Activated CD4-positive, alpha-beta T cell treated with anti-CD3 and anti-CD28 coated beads for 24 hours (primary cell): Measurements from ENCODE around the gene PGBD2.
"Not testable (repeated sequence)": the region's sequence is repeated elsewhere in the genome, so short reads cannot be mapped to it uniquely, and the experiment has no call there.

Experiments used
- DNase-seq, 2 donors: peaks; one replicate each; pipeline ENCODE4 v3.0.0-alpha.2; 2020; ENCODE audit warnings: low read depth in 2 of 2

PGBD2 gene

DNA sequence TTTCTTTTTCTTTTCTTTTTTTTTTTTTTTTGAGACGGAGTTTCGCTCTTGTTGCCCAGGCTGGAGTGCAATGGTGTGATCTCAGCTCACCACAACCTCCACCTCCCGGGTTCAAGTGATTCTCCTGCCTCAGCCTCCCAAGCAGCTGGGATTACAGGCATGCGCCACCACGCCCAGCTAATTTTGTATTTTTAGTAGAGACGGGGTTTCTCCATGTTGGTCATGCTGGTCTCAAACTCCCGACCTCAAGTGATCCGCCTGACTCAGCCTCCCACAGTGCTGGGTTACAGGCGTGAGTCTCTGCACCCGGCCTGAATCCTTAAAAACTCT, 16.2 kb upstream of the PGBD2 start:
- DNase-seq: not testable (repeated sequence)

GRCh38 chr1:248890549-248891498, 15.2 kb upstream of the PGBD2 start:
- no peak for DNase-seq

DNA sequence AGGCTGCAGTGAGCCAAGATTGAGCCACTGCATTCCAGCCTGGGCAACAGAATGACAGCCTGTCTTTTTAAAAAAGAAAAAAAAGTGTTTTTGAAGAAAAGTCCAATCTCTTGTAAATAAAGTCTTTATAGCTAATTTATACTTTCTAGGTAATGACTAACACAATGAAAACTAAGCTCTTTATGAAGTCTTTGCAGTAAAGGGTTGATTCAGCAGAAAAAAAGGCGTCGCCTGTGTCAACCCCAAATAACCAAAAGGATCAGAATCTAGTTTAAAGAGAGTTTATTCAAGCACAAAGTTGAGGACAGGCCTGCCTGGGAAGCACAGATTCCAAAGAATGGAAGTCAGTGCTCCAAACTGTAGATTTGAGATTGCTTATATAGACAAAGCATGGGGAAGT, 14.3 kb upstream of the PGBD2 start:
- DNase-seq: no peak

DNA sequence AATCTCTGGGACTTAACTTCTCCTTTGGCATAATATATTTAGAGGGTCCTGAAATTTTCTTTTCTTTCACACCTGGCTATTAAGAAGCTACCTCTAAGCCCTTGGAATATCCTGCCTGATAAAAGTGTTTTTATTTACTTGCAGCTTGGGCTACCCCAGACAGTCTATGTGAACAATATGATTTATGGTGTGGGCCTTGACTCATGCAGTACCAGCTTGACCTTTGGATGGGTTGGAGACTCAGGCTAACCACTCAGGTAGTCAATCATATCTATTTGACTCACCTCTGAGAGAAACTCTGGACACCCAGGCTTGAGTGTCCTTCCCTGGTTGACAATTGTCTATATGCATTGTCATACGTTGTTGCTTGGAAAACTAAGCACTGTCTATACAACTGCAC, 13.4 kb upstream of the PGBD2 start:
- no peak for DNase-seq

GRCh38 chr1:248894837-248895236, 11.2 kb upstream of the PGBD2 start:
- DNase-seq: no peak

DNA sequence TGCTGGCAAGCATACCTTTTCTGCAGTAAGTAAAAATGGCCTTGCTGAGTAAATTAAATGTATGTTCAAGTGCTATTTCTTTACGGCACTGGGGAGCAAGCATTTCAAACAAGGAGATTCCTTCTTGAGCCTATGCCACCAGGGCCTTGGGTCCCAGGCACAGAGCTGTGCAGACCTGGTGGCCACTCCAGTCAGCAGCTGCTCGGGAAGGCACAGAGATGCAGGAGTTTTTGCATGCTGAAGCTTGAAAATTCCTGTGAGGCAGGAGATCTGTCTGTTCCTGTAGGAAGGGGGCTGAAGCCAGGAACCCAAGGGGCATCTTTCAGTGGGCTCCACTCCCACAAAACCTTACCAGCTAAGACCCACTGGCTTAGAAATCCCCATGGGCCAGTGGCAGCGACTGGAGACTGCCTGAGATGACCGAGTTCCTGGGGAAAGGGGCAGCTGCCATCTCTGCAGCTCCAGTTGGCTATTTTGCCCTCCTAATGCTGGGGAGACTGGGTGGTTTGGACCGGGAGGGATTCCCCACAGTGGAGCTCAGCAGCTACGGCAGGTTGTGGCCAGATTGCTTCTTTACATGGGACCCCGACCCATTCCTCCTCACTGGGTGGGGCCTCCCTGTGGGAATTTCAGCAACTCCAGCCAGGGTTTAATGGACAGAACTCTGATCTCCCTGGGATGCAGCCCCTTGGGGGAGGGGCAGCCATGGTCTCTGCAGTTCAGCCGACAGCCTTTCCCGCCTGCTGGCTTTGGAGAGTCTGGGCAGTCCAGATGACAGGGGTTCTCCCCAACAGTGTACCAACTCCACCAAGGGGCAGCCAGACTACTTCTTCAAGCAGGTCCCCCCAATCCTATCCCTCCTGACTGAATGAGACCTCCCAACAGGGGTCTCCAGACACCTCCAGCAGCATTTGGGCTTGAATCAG, 8.4 kb upstream of the PGBD2 start:
- no peak for DNase-seq

DNA sequence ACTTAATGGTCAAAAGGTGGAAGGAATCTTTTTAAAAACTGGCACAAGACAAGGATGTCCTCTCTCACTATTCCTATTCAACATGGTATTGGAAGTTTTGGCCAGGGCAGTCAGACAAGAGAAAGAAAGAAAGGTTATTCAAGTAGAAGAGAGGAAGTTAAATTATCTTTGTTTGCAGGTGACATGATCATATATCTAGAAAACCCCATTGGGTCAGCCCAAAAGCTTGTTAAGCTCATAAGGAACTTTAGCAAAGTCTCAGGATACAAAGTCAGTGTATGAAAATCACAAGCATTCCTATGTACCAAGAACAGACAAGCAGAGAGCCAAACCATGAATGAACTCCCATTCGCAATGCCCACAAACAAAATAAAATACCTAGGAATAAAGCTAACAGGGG, 5.4 kb upstream of the PGBD2 start:
- DNase-seq: no peak

- DNase-seq: no peak
These were observed 4.5 kb upstream of the PGBD2 start for GRCh38 chr1:248901578-248901977.

- DNase-seq: no peak
These were observed 1.4 kb upstream of the PGBD2 start for GRCh38 chr1:248904437-248905216.

DNA sequence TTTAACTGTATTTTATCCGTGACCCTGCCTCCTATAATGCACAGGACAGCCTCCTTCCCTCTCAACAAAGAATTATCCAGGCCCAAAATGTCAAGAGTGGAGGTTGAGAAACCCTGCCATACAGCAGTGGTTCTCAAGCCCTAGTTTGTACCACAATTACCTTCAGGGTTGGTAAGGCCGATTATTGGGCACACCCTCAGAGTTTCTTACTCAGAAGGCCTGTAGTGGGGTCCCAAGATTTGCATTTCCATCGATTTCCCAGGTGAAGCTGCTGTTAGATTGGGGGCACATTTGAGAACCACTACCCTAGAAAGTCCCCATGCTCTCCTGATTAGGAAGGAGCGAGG, 400 bp upstream of the PGBD2 start:
- no peak for DNase-seq

- no peak for DNase-seq
These were observed 972 bp downstream of the PGBD2 start for GRCh38 chr1:248906753-248907661.

DNA sequence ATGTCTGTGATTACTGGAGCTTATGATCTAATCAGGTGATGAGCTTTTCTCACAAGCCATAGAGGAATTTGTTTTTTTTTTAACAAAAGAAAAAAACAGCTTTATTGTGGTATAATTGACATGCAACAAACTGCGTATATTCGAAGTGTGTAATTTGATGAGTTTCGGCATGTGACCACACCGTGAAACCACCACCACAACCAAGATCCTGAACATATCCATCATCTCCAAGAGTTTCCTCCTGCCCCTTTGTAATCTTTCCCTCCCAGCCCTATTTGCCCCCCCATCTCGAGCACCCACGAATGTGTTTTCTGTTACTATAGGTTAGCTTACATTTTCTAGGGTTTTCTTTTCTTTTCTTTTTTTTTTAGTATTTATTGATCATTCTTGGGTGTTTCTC, 4.7 kb downstream of the PGBD2 start:
- no peak for DNase-seq

- DNase-seq: no peak
These were observed 7.9 kb downstream of the PGBD2 start for GRCh38 chr1:248913933-248914332.

DNA sequence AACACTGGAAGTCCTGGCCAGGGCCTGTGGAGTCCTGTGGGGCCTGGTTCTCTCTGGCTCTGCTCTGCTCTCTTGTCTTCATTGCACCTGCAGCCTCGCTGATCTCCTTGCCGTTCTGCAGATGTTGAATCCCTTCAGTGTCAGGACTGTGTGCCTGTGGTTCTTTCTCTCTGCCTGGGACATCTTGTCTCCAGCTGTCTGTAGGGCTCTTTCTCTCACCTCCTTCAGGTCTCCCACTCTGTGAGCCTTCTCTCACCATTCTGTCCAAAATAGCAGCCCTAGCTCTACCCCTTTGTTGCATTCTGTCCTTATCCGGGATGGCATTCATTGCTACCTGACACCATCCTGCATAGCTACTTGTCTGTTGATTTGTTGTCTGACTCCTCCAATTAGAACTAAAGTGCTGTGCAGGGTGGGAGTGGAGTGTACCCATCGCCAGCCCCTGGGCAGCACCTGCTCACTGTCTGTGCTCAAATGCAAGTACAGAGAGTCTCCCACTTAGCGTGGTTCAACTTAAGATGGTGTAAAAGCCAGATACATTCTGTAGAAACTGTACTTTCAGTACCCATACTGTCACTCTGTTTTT, 8.9 kb downstream of the PGBD2 start:
- DNase-seq: no peak

- no peak for DNase-seq
These were observed 12.1 kb downstream of the PGBD2 start for GRCh38 chr1:248918131-248918530.

DNA sequence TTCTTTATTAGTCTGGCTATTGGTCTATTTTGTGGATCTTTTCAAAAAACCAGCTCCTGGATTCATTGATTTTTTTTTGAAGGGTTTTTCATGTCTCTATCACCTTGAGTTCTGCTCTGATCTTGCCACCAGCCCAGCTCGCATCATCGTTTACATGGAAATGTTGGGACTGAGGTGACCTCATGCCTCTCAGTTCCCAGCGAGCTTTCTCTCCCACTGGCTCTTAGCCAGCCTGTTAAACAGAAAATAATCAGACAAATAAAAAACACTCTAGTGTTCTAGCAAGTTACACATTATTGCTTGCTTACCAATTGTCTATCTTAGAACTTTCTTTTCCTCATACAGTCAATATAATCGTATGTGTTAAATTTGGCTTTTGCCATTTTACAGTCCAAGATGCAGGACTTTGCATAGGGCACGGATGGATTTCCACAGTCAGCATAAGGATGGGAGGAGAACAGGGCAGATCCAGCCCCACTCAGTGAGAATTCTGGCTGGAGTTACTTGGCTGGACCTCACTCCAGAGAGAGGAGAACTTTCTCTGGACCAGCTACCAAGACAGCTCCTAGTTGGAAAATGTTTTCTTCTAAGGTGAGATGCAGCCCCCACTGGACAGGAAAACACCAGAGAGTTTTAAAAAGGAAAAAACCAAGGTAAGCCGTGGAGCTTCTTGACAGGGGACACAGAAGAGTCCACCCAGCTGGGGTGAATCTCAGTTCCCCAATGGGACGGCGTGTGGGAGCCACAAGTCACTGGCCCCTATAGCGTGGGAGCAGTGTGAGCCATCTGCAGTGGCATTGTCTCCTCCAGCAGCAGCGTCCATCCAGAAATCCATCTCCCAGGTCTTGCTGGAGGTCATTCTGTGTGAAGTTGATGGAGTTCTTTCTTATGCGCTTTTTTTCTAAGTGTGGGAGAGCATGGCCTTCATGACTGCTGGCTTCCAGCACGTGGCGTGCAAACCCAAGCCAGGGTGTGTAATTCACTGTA, 17.6 kb downstream of the PGBD2 start:
- DNase-seq: no peak

DNA sequence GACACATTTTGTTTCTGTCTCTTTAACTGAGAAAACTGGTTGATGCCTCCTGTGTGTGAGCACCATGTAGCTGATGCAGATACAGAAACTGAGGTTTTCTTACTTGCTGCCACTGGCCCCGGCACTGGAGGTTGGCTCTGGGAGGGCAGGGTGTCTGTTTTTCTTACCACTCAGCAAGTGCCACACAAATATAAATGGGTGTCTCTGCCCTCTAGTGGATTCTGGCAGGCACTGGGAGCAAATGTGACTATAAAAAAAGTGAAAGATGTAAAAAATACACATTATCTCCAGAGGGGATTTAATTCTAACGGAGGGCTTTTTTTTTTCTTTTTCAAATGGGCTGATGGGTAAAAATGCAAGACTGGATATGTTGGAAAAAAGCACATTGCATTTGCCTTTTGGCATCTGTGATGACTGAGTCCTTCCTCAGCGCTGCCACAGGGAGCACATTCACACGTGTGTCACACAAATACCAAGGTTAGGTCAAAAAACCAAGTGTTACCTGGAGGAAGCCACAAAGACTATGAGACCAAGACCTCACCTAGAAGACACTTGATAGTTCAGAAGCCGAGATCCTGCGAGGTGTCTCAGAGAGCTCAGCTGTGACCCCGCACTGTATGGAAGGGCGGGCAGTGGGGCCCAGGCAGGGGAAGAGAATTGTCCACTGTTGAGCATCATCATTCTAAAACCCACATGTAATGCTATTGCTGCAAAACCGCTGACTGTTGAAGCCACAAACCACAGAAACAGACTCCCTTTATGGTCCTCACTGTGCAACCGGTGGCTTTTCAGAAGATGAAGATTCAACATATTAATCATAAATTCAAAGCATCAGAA, 18.9 kb downstream of the PGBD2 start:
- no peak for DNase-seq

GRCh38 chr1:248925859-248926258, 19.8 kb downstream of the PGBD2 start:
- not testable (repeated sequence) for DNase-seq
